KOPT-K1 (cell line): ENCODE measurements around the gene VANGL2.
"Not testable (repeated sequence)": the region's sequence is repeated elsewhere in the genome, so short reads cannot be mapped to it uniquely, and the experiment has no call there.

Experiments used
- H3K27ac ChIP-seq: fragments of 200-600 bp; sonication (generic); 2 replicates; pipeline ENCODE4 v1.5.1; 2016; ENCODE audit warnings: antibody characterized with exemption, mild to moderate bottlenecking, low read depth, low read length; ENCODE audit not compliant: poor library complexity, severe bottlenecking
- H3K36me3 ChIP-seq: fragments of 200-600 bp; sonication (generic); 2 replicates; pipeline ENCODE4 v1.5.1; 2017; ENCODE audit warnings: antibody characterized with exemption, mild to moderate bottlenecking, low read length, moderate library complexity; ENCODE audit not compliant: insufficient read depth
- H3K9me3 ChIP-seq: fragments of 200-600 bp; sonication (generic); 2 replicates; pipeline ENCODE4 v1.5.1; 2017; ENCODE audit warnings: antibody characterized with exemption, low read length, mild to moderate bottlenecking; ENCODE audit not compliant: insufficient read depth, poor library complexity, severe bottlenecking

The VANGL2 gene

DNA sequence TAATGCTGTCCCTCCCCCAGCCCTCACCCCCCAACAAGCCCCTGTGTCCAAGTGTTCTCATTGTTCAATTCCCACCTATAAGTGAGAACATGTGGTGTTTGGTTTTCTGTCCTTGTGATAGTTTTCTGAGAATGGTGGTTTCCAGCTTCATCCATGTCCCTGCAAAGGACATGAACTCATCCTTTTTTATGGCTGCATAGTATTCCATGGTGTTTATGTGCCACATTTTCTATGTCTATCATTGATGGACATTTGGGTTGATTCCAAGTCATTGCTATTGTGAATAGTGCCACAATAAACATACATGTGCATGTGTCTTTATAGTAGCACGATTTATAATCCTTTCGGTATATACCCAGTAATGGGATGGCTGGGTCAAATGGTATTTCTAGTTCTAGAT, 15.6 kb upstream of the VANGL2 start:
- not testable (repeated sequence) for H3K9me3 ChIP-seq, H3K27ac ChIP-seq, H3K36me3 ChIP-seq

DNA sequence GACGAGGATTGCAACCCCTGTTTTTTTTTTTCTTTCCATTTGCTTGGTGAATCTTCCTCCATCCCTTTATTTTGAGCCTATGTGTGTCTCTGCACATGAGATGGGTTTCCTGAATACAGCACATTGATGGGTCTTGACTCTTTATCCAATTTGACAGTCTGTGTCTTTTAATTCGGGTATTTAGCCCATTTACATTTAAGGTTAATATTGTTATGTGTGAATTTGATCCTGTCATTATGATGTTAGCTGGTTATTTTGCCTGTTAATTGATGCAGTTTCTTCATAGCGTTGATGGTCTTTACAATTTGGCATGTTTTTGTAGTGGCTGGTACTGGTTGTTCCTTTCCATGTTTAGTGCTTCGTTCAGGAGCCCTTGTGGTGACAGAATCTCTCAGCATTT, 12.0 kb upstream of the VANGL2 start:
- not testable (repeated sequence) for H3K36me3 ChIP-seq, H3K27ac ChIP-seq, H3K9me3 ChIP-seq

DNA sequence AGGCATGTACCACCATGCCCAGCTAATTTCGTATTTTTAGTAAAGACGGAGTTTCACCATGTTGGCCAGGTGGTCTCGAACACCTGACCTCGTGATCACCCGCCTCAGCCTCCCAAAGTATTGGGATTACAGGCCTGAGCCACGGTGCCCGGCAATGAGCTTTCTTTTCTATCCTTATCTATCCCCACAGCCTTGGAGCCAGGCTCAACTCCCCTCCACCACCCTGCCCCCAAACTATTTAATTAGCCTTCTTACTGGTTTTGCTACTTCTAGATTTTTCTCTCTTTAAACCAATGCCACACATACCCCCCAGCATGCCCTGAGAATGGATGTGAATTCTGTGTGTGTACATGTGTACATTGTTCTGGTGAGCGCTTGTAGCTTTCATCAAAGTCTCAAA, 5.7 kb upstream of the VANGL2 start:
- Histone ChIP-seq H3K36me3 (no peaks in the 10 kb centered on the region), H3K9me3 (no peaks in the 10 kb centered on the region), H3K27ac (no peak overlapping the region)

DNA sequence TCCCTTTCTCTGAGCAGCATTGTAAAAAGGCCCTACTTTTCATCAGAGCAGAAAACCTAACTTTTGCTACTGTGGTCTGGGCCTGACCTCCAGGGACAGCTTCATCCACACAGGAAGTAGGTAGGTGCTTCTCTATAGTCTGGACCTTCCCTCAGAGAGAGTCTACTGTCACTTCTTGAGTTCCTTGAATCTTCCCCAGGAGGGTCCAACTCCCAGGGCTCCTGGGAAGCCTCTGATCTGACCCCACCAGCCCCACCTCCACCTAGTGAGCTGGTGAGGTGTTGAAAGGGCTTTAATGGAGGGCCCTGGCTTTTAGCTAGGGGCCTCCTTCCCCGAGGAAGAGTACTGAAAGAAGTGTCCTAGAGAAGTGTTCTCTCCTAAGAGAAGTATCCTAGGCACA, 2.7 kb upstream of the VANGL2 start:
- no peaks in the 10 kb centered on the region for H3K36me3 ChIP-seq
- no peak overlapping the region for H3K27ac ChIP-seq
- no peaks in the 10 kb centered on the region for H3K9me3 ChIP-seq

DNA sequence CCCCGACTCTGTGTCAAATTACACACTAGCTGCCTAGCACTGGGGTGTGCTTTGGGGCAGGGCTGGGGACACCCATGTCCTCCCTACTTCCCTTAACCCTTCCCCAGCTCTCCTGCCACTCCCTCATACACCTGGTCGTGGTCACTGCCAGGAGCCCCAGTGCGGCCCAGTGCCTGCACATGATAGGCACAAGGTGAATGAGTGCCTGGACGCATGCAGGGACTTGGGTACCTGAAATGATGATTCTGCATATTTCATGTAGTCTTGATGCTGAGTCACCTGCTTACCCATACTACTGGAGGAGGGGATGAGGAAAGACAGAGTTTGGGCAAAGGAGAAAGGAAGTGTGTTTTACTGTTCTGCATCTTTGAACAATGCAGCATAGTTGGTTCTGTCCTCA, 1.5 kb upstream of the VANGL2 start:
- no peak overlapping the region for H3K27ac ChIP-seq
- H3K9me3 ChIP-seq: no peaks in the 10 kb centered on the region
- H3K36me3 ChIP-seq: no peaks in the 10 kb centered on the region

DNA sequence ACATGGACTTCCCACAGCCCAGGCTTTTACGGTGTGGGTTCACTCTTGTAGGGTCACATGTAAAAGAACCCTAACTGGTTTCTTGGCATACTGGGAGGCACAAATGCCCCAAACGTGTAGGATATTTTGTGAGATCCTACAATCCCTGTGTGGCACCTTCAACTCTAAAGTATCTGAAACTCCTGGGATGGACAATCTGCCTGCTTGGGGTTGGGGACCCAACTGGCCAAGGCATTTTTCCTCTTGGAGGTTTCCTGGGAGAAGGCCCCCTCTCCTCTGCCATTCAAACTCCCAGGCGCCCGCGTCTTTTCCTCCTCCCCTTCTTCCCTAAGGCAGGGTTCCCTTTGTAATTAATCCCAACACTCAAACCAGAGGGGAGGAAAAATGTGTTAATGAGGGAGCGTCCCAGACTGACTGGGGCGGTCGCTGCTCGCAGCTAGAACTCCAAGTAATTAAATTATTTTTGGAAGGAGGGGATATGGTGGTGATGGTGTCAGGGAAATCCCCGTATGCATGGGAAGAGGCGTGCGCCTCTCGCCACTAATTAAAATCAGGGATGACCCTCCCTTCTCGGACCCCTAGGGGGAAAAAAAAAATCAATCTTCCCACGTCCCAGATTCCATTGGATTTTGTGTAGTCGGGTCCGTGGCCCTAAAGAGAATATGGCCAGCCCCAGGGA, 681 bp upstream of the VANGL2 start:
- no peaks in the 10 kb centered on the region for H3K9me3 ChIP-seq
- peak overlapping the region; percentile 40 for H3K27ac ChIP-seq
- H3K36me3 ChIP-seq: no peaks in the 10 kb centered on the region

DNA sequence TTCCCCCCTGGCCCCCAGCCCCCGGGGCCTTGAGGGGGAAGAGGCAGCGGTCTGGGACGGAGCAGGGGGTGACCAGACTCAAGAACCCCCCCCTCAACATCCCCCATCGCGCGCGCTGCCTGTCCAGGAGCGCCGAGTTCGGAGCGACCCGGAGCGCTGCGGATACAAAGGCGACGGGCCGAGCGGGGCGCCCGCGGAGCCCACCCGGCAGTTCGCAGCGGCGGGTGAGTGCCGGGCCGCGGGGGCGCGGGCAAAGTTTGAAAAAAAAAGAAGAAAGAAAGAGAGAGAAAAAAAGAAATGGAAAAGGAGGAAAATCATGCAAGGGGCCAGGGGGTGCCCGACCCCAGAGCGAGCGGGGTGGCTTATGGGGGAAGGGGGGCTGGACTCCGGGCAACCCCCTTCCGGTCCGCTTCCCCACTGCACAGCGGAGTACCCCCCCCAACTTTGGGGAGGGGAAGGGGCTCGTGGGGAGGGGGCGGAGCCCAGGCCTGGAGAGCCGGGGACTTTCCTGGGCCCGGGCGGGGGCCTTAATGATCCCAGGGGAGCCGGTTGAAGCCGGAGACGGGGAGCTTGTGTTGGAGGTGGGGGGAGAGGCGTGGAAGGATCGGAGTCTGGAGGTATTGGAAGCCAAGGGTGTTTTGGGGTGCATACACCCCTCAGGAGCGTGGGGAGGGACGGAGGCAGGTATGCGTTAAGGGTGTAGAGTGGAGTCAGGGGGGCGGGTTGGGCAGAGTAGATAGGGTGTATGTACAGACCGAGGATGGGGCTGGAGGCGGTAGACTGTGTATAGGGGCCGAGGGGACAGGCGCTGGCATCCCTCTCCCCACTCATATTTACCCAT, 502 bp downstream of the VANGL2 start:
- no peaks in the 10 kb centered on the region for H3K9me3 ChIP-seq
- peak overlapping the region; percentile 47 for H3K27ac ChIP-seq
- H3K36me3 ChIP-seq: no peaks in the 10 kb centered on the region

DNA sequence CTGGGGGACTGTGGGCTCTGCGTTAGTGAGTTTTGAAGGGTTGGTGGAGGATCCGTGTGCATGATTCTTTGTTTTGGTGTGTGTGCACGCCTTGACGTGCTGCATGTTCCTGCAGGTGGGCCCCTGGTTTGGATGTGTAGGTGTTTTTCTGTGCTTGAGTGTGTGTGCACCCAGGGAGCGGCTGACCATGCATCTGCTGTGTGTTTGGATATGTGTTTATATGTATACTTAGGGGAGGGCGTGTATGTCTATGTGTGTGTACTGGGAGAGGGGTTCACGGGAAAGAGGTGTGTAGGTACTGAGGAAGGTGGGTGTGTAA, 1.1 kb downstream of the VANGL2 start:
- Histone ChIP-seq H3K27ac (no peak overlapping the region), H3K36me3 (no peaks in the 10 kb centered on the region), H3K9me3 (no peaks in the 10 kb centered on the region)

DNA sequence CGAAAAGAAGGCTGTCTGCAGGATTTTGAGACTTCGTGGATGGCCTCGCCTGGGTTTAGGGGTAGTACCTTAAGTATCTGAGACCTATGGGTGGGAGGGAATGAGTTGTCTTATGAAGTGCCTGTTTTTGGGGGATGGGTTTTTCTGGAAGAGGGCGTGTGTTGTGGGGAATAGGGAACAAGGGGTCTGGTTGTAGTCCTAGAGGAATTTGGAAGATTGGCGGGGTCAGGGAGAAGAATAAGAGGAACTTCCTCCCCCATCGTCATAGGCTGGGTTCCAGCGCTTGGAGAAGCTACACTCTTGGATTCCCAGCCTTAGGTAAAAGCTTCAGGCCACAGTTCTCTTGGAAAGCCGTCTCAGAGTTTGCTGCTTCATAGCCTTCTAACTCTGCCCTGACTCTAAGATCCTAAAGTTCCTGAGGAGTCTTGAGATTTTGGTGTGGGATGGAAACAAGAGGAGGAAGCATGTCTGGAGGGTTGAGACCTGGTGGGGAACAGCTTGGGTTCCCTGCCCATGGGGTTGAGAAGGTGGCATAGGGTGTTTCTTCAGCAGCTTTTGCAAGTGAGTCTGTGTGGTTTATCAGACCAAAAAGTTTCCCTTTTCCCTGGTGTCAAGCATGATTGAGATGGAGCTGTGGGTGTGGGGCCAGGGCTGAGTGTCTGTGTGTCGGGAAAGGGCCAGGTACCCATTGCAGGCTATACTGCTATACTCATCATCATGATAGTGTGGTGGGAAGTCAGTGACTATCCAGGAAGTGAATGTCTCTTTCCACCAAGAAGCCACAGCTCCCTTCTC, 1.8 kb downstream of the VANGL2 start:
- H3K36me3 ChIP-seq: no peaks in the 10 kb centered on the region
- no peak overlapping the region for H3K27ac ChIP-seq
- H3K9me3 ChIP-seq: no peaks in the 10 kb centered on the region

DNA sequence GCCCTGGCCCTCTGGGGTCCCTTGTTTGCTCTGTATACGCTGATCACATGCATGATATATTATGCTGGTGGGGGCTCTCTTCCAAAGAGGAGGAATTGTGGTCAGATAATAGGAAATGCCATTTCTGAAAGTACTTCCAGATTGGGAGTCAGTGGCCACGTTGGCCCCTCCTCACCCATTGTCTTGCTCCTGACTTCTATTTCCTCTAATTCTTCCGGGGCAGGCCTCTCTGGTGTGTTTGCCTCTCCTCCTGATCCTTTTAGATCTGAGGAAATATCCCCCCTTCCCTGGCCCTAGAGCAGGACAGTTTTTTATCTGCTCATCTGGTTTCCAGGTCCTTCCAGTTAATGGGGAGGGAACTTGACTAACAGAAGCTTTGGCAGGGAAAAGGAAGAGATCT, 2.9 kb downstream of the VANGL2 start:
- no peak overlapping the region for H3K27ac ChIP-seq
- H3K36me3 ChIP-seq: no peaks in the 10 kb centered on the region
- no peaks in the 10 kb centered on the region for H3K9me3 ChIP-seq

DNA sequence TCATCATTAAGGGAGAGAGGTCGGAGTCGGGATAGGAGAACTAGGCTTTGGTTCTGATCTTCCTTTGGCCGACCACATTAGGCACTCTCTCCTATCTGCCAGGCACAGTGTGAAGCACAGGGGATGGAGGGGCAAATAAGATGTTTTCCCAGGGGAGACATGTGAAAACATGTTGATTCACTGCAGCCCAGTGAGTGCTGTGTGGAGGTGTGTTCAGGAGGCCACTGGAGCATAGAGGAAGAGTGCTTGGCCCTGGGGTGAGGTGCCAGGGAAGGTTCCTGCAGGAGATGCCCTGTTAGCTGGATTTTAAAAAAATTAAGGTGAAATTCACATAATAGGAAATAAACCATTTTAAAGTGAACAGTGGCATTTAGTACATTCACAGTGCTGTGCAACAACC, 3.7 kb downstream of the VANGL2 start:
- Histone ChIP-seq H3K36me3 (no peaks in the 10 kb centered on the region), H3K27ac (no peak overlapping the region), H3K9me3 (no peaks in the 10 kb centered on the region)

DNA sequence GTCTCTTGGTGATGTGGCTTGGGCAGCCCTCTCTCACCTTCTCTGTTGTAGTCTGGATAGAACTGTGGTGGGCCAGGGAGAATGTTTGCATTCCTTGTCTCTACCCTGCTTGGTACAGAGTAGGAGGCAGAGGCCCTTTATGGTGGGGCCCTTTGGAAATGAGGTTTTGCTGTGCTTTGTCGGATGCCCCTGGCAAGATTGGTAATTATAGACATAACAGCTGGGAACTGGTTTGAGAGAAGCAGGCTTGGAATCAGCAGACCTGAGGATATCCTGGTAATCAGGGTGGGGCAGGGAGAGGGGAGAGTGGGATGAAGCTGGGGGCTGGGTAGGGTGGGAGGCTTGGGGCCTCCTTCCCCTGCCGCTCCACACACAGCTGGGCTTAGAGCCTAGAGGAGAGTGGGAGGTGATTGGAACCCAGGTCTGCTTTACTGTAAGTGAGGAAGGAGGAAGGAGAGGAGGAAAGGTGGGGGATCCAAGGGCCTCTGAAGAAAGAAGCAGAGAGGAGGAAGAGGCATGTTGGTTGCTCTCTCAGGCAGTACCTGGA, 5.0 kb downstream of the VANGL2 start:
- H3K36me3 ChIP-seq: no peaks in the 10 kb centered on the region
- no peaks in the 10 kb centered on the region for H3K9me3 ChIP-seq
- no peak overlapping the region for H3K27ac ChIP-seq

DNA sequence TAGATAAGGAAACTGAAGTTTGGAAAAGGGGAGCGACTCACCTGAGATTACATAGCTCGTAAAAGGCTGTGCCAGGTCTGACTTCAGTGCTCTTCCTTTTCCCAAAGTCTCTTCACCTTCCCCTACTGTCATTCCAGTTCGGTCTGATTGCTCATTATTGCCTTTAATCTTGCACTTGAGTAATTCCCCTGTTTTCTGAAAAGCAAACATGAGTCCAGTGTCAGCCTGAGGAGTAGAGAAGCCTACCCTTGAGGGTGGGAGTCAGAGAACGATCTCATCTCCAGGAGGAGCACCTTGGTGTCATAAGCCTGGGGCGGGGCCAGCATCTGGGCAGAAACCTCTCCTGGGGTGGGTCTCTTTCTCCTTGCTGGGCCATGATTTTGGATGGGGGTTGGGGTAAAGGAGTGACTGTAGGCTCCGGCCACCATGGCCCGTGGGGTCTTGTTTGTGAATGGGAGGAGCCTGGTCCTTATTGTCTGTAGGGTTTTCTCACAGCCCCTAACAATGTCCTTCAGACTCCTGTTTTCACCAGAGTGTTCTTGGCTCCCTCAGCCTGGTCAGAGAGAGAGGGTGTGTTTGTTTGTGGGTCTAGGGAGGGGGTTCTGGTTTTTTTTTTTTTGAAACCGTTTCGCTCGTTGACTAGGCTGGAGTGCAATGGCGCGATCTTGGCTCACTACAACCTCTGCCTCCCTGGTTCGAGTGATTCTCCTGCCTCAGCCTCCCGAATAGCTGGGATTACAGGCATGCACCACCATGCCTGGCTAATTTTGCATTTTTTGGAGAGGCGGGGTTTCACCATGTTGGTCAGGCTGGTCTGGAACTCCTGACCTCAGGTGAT, 6.0 kb downstream of the VANGL2 start:
- no peaks in the 10 kb centered on the region for H3K9me3 ChIP-seq
- no peaks in the 10 kb centered on the region for H3K36me3 ChIP-seq

DNA sequence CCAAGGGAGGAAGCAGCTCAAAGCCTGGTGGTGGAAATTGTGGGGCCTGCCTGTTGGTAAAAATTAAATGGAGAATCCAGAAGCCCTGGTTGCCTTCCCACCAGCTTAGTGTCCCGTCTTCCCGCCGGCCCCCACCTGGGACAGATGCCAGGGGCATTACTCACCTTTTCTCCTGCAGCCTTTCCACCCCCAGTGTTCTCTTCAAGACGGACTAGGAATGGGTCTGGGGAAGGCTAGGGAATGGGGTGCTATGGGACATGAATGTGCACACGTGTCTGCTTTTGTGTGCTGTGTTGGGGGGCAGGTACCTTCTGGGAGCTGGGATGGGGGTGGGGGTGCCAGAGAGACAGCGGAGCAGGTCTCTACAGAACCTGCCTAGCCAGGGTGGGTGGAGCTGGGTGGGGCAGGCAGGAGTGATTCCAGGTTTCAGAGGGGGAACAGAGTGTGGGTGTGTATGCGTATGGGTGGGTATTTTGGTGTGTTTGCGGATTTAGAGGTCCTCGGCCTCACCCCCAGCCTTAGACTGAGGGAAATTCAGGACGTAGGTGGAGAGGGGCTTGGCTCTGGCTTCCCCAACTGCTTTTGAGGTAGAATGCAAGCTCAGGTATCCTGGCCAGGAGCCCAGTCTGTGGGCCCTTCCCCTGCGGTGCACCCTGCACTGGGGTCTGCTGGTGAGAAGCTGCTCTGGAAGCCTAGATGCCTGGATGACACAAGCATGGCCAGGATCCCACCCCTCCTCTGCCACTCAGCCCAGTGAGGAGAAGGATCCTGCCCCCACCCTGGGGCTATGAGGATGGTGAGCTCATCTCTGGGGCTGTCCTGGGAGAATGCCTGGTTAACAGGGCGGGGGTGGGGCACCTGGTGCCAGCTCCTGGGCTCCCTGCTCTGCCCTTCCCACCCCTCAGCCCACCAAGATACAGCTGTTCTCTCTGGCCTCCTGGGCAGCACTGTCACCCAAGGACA, 7.8 kb downstream of the VANGL2 start:
- Histone ChIP-seq H3K9me3 (no peaks in the 10 kb centered on the region), H3K36me3 (no peaks in the 10 kb centered on the region), H3K27ac (no peak overlapping the region)

More for the DNA sequence above, 6.0 kb downstream of the VANGL2 start:
- H3K27ac ChIP-seq: no peak overlapping the region
